ENCODE measurements around the gene COMP.

- TF ChIP-seq, protein P1, sequence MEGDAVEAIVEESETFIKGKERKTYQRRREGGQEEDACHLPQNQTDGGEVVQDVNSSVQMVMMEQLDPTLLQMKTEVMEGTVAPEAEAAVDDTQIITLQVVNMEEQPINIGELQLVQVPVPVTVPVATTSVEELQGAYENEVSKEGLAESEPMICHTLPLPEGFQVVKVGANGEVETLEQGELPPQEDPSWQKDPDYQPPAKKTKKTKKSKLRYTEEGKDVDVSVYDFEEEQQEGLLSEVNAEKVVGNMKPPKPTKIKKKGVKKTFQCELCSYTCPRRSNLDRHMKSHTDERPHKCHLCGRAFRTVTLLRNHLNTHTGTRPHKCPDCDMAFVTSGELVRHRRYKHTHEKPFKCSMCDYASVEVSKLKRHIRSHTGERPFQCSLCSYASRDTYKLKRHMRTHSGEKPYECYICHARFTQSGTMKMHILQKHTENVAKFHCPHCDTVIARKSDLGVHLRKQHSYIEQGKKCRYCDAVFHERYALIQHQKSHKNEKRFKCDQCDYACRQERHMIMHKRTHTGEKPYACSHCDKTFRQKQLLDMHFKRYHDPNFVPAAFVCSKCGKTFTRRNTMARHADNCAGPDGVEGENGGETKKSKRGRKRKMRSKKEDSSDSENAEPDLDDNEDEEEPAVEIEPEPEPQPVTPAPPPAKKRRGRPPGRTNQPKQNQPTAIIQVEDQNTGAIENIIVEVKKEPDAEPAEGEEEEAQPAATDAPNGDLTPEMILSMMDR (IDR thresholded peaks at IDR 0.05; ENCODE audit: insufficient read depth, low read length, poor library complexity, severe bottlenecking), result no peak
- no peak for TF ChIP-seq EZH2phosphoT487 (conservative IDR thresholded peaks at IDR 0.05; ENCODE audit: low read length)
Observed at GRCh38 chr19:18799389-18799970, 8.4 kb upstream of the COMP start.
